GM04504 (cell line): Measurements from ENCODE around the gene ZEB2.
A peak's percentile ranks its signal among the peaks of the same experiment; 100 is the strongest.

Source experiments
- DNase-seq: peaks from one replicate; pipeline ENCODE4 v3.0.0-alpha.2; 2012; ENCODE audit warnings: low read depth

Gene ZEB2

GRCh38 chr2:144421606-144422510 is 98.1 kb downstream of the ZEB2 start:
- DNase-seq: no peak

GRCh38 chr2:144419218-144419617 is 100.7 kb downstream of the ZEB2 start:
- no peak for DNase-seq

- no peak for DNase-seq
These were observed 104.5 kb downstream of the ZEB2 start for GRCh38 chr2:144415386-144415785.

DNA sequence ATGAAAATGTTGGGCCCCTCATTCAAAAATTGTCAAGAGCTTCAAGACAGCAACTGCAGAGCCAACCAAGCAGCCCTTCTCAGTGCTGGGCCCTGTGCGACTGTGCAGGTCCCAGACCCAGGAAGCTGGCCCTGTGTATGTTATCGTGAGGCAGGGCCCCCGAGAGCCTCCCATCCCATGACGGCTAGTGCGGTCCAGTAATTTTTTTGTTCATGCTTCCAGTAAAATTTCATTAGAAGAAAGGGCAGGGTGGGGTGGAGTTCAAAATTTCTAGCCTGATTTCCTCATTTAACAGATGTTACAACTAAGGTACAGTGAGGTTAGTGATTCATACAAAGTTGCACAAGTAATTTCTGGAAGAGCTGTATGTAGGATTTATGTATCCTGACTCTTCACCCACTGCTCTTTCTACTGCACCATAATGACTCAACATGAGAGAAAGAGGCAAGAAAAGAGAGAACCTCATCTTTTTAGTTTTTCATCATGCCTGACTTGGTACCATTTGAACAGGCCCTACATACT is 105.5 kb downstream of the ZEB2 start:
- peak; percentile 93 for DNase-seq

DNA sequence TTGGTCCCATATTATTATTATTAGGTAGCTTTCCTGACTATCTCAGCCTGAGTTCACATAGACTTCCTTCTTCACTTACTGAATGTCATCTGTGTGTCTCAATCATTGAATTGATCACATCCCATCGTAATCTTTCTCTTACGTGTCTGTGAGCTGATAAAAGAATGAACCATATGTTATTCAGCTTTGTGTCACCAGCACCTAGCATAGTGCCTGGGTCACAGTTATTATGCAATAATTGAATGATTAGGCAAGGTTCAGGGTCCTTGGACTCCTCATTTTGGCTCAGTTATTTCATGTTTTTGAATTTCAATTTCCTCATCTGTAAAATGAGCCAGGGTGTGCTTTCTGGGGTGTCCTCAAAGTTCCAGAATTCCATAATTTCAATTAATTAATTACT is 107.2 kb downstream of the ZEB2 start:
- DNase-seq: no peak

- DNase-seq: no peak
These were observed 108.4 kb downstream of the ZEB2 start for GRCh38 chr2:144411473-144411872.

- DNase-seq: no peak
These were observed 110.7 kb downstream of the ZEB2 start for GRCh38 chr2:144409241-144409640.

DNA sequence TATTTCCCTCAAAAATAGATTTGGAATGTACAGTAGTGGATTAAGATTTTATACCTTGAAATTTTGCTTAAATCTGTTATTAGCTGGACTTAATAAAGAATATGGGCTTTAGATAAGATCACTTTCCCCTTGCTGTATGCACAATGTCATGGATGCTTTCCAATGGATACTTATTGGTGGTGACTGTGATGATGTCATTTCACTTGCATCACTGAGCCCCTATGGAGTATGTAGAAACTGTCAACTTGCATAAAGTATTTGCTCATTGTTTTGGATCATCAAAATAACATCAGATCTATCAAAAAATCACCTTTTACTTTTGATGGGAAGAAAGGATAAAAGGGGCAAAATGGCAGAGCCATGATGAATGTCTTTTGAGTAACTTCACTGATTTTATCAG is 112.7 kb downstream of the ZEB2 start:
- DNase-seq: no peak

GRCh38 chr2:144405982-144406788 is 113.7 kb downstream of the ZEB2 start:
- DNase-seq: no peak

GRCh38 chr2:144405321-144405720 is 114.6 kb downstream of the ZEB2 start:
- no peak for DNase-seq

GRCh38 chr2:144404586-144405314 is 115.2 kb downstream of the ZEB2 start:
- no peak for DNase-seq

- DNase-seq: no peak
These were observed 116.0 kb downstream of the ZEB2 start for GRCh38 chr2:144403933-144404332.

DNA sequence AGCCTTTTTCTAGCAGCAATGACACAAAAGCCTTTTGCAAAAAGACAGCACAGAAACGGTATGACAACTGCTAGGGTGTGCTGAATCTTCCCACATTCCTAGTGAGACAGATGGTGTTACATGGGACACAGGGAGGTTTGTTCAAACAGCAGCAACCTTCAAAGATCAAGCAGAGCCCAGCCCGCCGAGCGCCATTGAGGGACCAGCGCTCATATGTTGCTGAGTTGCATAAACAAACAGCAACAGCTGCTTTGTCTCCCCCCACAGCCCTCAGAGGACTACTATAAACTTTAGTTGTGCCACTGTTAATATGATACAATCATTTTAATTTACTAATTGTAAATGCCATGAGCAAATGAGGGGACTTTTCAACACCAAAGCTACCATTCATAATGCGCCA is 117.7 kb downstream of the ZEB2 start:
- DNase-seq: no peak

DNA sequence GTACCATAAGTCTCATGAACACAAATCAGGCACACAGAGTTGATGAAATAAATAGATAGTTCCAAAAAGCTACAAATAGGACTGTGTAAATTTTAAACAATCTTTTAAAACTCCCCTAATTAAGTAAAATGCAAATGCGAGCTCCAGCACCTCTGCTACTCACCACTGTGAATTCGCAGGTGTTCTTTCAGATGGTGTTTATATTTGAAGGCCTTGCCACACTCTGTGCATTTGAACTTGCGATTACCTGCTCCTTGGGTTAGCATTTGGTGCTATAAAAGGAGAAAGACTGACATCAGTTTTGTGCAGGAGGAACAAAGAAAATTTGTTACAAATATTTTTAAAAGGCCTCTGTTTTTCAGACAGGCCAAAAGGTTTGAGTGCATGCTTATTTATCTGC is 118.9 kb downstream of the ZEB2 start:
- no peak for DNase-seq

GRCh38 chr2:144396318-144396717 is 123.6 kb downstream of the ZEB2 start:
- no peak for DNase-seq

GRCh38 chr2:144390424-144391020 is 129.4 kb downstream of the ZEB2 start:
- DNase-seq: no peak

GRCh38 chr2:144389930-144390311 is 130.0 kb downstream of the ZEB2 start:
- no peak for DNase-seq

DNA sequence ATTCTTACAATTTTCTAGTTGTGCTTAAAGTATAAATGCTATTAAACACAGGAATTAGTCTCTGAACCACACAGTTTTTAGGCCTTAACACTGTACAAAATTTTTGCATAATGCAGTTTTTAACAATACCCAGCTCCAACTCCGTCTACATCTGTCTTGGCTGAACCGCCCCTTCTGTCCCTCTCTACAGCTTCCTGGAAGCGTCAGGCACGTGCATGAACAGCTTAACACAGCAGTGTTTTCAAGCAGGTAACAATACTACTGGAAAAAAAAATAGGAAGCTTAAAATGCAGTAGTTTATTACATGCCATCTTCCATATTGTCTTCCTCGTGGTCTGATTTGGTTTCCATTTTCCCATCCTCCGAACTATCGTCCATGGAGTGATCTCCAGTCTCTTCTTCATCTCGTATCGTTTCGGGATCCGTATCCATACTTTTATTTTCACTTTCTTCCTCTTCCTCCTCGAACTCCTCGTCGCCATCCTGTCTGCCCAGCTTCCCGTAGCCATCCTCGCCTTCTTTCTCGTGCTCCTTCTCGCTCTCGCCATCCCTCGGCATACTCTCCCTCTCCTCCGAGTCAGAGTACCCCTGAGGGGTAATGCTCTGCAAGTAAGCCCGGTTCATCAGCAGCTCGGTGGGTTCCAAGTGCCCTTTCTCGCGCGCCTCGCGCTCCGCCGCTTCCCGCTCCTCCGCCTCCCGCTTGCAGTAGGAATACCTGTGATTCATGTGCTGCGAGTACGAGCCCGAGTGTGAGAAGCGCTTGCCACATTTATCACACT is 130.6 kb downstream of the ZEB2 start:
- DNase-seq: no peak

GRCh38 chr2:144385381-144385780 is 134.5 kb downstream of the ZEB2 start:
- DNase-seq: no peak

DNA sequence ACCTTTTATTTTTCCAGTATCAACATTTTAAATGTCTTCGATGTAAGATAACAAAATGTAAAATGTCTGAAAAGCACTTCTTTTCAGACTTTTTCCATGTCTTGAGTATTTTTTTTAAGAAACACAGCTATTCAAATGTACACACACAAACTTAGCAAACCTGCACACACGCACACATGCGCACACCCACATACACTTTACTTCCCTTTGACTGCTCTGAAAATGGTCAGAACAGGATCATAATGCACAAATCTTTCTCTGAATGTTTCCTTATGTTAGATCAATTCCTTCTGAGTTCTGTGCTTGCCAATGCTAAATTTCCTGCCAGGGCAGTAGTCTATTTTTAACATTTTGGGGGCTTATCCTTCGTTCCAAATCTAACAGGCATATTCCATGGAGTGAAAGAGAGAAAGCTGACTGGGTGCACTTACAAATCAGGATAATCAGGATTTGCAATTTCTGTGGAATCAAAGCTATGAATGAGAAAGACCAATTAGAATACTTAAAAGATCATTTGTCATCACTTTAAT is 136.3 kb downstream of the ZEB2 start:
- no peak for DNase-seq

DNA sequence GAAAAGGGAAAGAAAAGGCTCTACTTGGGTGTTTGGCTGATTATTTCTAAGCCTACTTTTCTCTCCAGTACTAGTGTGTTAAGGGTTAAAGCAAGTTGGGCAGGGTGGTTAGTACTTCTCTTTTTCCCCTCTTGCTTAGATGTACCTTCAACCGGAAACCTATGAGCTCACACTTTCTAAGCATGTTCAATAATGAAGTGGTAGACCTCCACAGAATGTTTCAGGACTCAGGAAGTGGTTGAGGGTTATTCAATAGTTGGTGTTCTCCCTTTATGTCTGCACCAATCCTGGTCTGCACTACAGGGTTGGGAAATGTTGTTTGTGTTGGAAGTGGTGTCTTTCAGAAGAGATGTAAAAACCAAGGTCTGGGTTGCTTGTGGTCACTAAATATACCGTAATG is 137.1 kb downstream of the ZEB2 start:
- DNase-seq: no peak
